ENCODE measurements around the gene PHYH.
"Not testable (repeated sequence)": the region's sequence is repeated elsewhere in the genome, so short reads cannot be mapped to it uniquely, and the experiment has no call there.

The PHYH gene

DNA sequence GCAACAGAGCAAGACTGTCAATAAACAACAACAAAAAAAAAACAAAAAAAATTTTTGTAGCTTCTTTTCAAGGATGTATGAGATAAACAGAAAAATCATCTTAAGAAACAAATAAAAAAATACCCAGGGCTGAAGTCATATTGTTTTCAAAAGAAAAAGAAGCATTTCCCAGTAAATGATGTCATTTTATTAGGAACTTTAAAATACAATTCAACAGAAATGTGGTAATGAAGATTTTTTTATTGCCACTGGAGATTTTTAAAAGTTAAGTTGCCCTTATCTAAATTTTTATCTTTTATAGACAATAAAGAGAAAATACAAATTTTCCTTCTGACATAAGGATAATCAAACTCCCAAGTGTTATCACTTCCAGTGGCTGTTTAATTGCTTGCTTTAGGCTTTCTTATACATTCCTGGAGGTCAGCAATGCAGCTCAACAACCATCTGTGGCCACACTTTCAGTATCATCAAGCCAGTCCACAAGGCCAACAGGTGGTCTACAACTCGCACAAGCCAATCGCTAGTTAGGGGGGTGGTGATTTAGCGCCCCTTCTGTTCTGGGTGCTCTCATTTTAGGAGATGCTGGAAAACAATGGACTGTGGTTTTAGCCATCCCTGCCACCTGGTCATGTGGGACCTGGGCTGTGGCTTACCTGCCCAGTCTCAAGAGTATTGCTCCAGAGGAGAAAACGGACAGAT is 37.4 kb upstream of the PHYH start:
- no peak for DNase-seq (ENCODE audit: low read depth)
- Histone ChIP-seq H3K27me3 (replicated peaks; ENCODE audit: control insufficient read depth, insufficient read depth, low read length) (no peaks in the 10 kb centered on the region), H3K36me3 (ENCODE audit: control insufficient read depth, insufficient read depth, low read length, severe bottlenecking) (peaks cover 21% of the 10 kb centered on the region), H3K9me3 (ENCODE audit: control insufficient read depth, low read length) (no peaks in the 10 kb centered on the region), H3K9ac (ENCODE audit: low read length) (peak overlapping the region; percentile 43), H3K4me1 (ENCODE audit: control insufficient read depth, insufficient read depth, low read length) (peaks cover 30% of the 10 kb centered on the region), H3K4me3 (ENCODE audit: low read length) (no peak overlapping the region)

GRCh38 chr10:13335881-13336280 is 36.0 kb upstream of the PHYH start:
- no peak for DNase-seq (ENCODE audit: low read depth)
- peaks cover 30% of the 10 kb centered on the region for H3K4me1 ChIP-seq (ENCODE audit: control insufficient read depth, insufficient read depth, low read length)
- no peaks in the 10 kb centered on the region for H3K9me3 ChIP-seq (ENCODE audit: control insufficient read depth, low read length)
- peaks cover 32% of the 10 kb centered on the region for H3K36me3 ChIP-seq (ENCODE audit: control insufficient read depth, insufficient read depth, low read length, severe bottlenecking)
- no peak overlapping the region for H3K4me3 ChIP-seq (ENCODE audit: low read length)
- H3K27me3 ChIP-seq (replicated peaks; ENCODE audit: control insufficient read depth, insufficient read depth, low read length) = no peaks in the 10 kb centered on the region
- no peak overlapping the region for H3K9ac ChIP-seq (ENCODE audit: low read length)

- Histone ChIP-seq H3K9me3 (ENCODE audit: control insufficient read depth, low read length) (no peaks in the 10 kb centered on the region), H3K9ac (ENCODE audit: low read length) (no peak overlapping the region), H3K36me3 (ENCODE audit: control insufficient read depth, insufficient read depth, low read length, severe bottlenecking) (peaks cover 38% of the 10 kb centered on the region), H3K4me1 (ENCODE audit: control insufficient read depth, insufficient read depth, low read length) (peaks cover 22% of the 10 kb centered on the region), H3K4me3 (ENCODE audit: low read length) (no peak overlapping the region), H3K27me3 (replicated peaks; ENCODE audit: control insufficient read depth, insufficient read depth, low read length) (no peaks in the 10 kb centered on the region)
- DNase-seq (ENCODE audit: low read depth) = no peak
Measured at GRCh38 chr10:13334556-13334955, 34.7 kb upstream of the PHYH start.

DNA sequence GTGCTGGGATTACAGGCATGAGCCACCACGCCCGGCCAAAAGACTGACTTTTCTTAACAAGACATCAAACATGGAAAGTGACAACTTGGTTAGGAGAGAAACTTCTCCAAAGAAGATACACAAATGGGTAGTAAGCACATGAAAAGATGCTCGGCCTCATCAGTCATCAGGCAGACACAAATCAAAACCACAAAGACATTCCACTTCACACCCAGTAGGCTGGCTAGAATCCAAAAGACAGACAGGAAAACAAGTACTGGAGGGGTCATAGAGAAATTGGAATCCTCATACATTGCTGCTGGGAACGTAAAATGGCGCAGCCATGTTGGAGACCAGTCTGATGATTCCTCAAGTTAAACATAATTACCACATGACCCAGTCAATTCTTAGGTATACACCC is 31.8 kb upstream of the PHYH start:
- Histone ChIP-seq H3K9me3 (ENCODE audit: control insufficient read depth, low read length) (no peaks in the 10 kb centered on the region), H3K4me1 (ENCODE audit: control insufficient read depth, insufficient read depth, low read length) (no peaks in the 10 kb centered on the region), H3K36me3 (ENCODE audit: control insufficient read depth, insufficient read depth, low read length, severe bottlenecking) (peaks cover 64% of the 10 kb centered on the region), H3K9ac (ENCODE audit: low read length) (no peak overlapping the region), H3K4me3 (ENCODE audit: low read length) (no peak overlapping the region), H3K27me3 (replicated peaks; ENCODE audit: control insufficient read depth, insufficient read depth, low read length) (no peaks in the 10 kb centered on the region)
- no peak for DNase-seq (ENCODE audit: low read depth)

- H3K27me3 ChIP-seq (replicated peaks; ENCODE audit: control insufficient read depth, insufficient read depth, low read length); H3K9me3 ChIP-seq (ENCODE audit: control insufficient read depth, low read length); H3K4me1 ChIP-seq (ENCODE audit: control insufficient read depth, insufficient read depth, low read length); H3K9ac ChIP-seq (ENCODE audit: low read length); H3K4me3 ChIP-seq (ENCODE audit: low read length); DNase-seq (ENCODE audit: low read depth): not testable (repeated sequence)
- H3K36me3 ChIP-seq (ENCODE audit: control insufficient read depth, insufficient read depth, low read length, severe bottlenecking) = peaks cover 71% of the 10 kb centered on the region
Measured at GRCh38 chr10:13330980-13331379, 31.1 kb upstream of the PHYH start.

DNA sequence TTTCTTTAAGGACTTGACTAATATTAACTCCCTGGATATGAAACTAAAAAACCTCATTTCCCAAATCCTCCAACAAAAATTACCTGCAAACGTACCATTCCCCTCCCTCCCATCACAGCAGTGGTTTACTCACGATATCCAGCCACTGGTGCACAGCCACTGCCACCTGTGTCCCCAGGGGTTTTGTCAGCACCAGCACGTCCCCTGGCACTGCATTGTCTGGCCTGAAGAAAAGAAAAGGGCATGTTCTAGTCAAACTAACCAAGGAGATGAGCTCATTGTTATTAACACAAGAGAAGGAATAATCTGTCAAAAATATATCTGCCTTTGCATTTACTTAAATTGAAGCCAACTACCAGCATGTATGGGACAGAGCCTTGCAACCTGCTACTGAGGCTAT is 29.7 kb upstream of the PHYH start:
- Histone ChIP-seq H3K27me3 (replicated peaks; ENCODE audit: control insufficient read depth, insufficient read depth, low read length) (no peaks in the 10 kb centered on the region), H3K9ac (ENCODE audit: low read length) (no peak overlapping the region), H3K4me1 (ENCODE audit: control insufficient read depth, insufficient read depth, low read length) (no peaks in the 10 kb centered on the region), H3K9me3 (ENCODE audit: control insufficient read depth, low read length) (no peaks in the 10 kb centered on the region), H3K36me3 (ENCODE audit: control insufficient read depth, insufficient read depth, low read length, severe bottlenecking) (peaks cover 75% of the 10 kb centered on the region), H3K4me3 (ENCODE audit: low read length) (no peak overlapping the region)
- no peak for DNase-seq (ENCODE audit: low read depth)

DNA sequence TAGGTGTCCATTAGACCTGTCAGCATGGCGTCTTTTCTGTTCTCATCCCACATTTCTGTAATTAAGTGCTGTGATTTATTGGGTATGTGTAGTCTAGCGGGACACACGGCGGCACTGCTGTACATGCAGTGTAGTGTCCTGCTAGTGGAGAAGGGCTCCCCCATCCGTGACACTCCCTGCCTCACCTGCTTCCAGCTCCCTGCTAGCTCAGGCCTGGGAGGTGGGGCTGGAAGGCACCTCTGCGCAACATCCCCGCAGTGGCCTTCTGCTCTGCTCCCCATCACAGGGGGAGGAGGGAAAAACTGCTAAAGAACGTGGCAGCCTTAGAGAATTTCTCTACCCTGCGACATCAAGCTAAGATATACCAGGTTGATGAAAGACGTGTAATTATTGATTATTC is 28.7 kb upstream of the PHYH start:
- no peak for DNase-seq (ENCODE audit: low read depth)
- Histone ChIP-seq H3K9ac (ENCODE audit: low read length) (no peak overlapping the region), H3K9me3 (ENCODE audit: control insufficient read depth, low read length) (no peaks in the 10 kb centered on the region), H3K4me3 (ENCODE audit: low read length) (no peak overlapping the region), H3K27me3 (replicated peaks; ENCODE audit: control insufficient read depth, insufficient read depth, low read length) (no peaks in the 10 kb centered on the region), H3K36me3 (ENCODE audit: control insufficient read depth, insufficient read depth, low read length, severe bottlenecking) (peaks cover 78% of the 10 kb centered on the region), H3K4me1 (ENCODE audit: control insufficient read depth, insufficient read depth, low read length) (no peaks in the 10 kb centered on the region)

DNA sequence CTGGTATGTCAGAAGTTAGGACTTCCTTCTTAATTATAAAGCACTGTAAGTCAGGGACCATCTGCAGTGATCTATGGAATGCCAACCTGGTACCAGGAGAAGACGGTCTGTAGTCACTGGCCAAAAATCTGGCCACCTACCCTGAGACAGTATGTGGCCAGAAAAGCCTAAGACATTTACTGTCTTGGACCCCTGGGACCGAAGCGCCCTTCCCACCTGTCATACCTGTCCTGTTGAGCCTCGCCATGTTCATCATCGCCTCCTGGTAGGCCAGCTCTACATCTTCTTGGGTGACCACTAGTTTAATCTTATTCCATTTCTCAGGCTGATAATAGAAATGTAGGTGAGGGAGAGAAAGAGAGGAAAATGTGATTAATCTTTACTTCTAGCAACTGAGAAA is 28.3 kb upstream of the PHYH start:
- H3K36me3 ChIP-seq (ENCODE audit: control insufficient read depth, insufficient read depth, low read length, severe bottlenecking) = peaks cover 75% of the 10 kb centered on the region

DNA sequence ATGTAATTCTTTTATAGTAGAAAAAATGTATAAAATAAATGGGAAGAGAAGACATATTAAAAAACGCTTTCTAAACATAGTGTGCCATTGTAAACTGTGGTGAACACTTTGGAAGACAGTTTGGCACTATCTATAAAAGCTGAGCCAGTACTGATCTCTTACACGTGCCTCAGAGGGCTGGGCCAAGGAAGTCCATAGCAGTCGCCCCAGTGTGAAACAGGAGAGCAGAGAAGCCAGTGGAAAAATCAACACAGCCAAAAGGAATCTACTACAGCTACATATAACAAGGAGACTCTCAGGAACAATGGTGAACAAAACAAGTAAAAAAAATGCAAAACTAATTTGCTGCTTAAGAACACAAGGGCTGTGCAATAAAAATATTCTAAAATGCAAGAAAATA is 27.7 kb upstream of the PHYH start:
- no peaks in the 10 kb centered on the region for H3K27me3 ChIP-seq (replicated peaks; ENCODE audit: control insufficient read depth, insufficient read depth, low read length)
- no peak for DNase-seq (ENCODE audit: low read depth)
- H3K4me3 ChIP-seq (ENCODE audit: low read length) = no peak overlapping the region
- H3K36me3 ChIP-seq (ENCODE audit: control insufficient read depth, insufficient read depth, low read length, severe bottlenecking) = peaks cover 77% of the 10 kb centered on the region
- no peak overlapping the region for H3K9ac ChIP-seq (ENCODE audit: low read length)
- no peaks in the 10 kb centered on the region for H3K9me3 ChIP-seq (ENCODE audit: control insufficient read depth, low read length)
- H3K4me1 ChIP-seq (ENCODE audit: control insufficient read depth, insufficient read depth, low read length) = no peaks in the 10 kb centered on the region

More for the DNA sequence above, 28.3 kb upstream of the PHYH start:
- Histone ChIP-seq H3K27me3 (replicated peaks; ENCODE audit: control insufficient read depth, insufficient read depth, low read length) (no peaks in the 10 kb centered on the region), H3K9me3 (ENCODE audit: control insufficient read depth, low read length) (no peaks in the 10 kb centered on the region), H3K4me1 (ENCODE audit: control insufficient read depth, insufficient read depth, low read length) (no peaks in the 10 kb centered on the region), H3K4me3 (ENCODE audit: low read length) (no peak overlapping the region), H3K9ac (ENCODE audit: low read length) (no peak overlapping the region)
- no peak for DNase-seq (ENCODE audit: low read depth)

GRCh38 chr10:13322615-13323148 is 22.8 kb upstream of the PHYH start:
- Histone ChIP-seq H3K27me3 (replicated peaks; ENCODE audit: control insufficient read depth, insufficient read depth, low read length) (no peaks in the 10 kb centered on the region), H3K9me3 (ENCODE audit: control insufficient read depth, low read length) (no peaks in the 10 kb centered on the region), H3K4me3 (ENCODE audit: low read length) (no peak overlapping the region), H3K4me1 (ENCODE audit: control insufficient read depth, insufficient read depth, low read length) (no peaks in the 10 kb centered on the region), H3K9ac (ENCODE audit: low read length) (no peak overlapping the region), H3K36me3 (ENCODE audit: control insufficient read depth, insufficient read depth, low read length, severe bottlenecking) (peaks cover 74% of the 10 kb centered on the region)
- DNase-seq (ENCODE audit: low read depth) = no peak

DNA sequence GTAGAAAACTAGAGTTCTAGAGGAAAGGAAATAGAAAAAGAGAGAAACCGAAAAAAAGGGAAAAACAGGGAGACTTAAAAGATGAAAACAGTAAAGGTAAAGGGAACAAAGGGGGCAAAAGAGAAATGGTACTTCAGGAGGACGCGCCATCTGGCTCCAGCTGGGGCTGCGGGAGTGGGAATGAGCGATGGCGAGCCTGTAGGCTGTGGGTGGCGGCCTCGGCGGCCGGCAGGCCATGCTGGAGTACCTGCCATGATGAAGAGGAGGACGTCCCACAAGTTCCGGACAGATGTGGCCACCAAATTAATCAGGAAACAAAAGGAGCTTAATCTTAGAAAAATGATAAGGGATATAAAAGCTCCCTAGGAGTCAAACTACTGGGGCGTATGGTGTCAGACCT is 21.7 kb upstream of the PHYH start:
- no peak overlapping the region for H3K9ac ChIP-seq (ENCODE audit: low read length)
- no peaks in the 10 kb centered on the region for H3K27me3 ChIP-seq (replicated peaks; ENCODE audit: control insufficient read depth, insufficient read depth, low read length)
- H3K4me1 ChIP-seq (ENCODE audit: control insufficient read depth, insufficient read depth, low read length) = no peaks in the 10 kb centered on the region
- no peaks in the 10 kb centered on the region for H3K9me3 ChIP-seq (ENCODE audit: control insufficient read depth, low read length)
- H3K4me3 ChIP-seq (ENCODE audit: low read length) = no peak overlapping the region
- H3K36me3 ChIP-seq (ENCODE audit: control insufficient read depth, insufficient read depth, low read length, severe bottlenecking) = peaks cover 64% of the 10 kb centered on the region
- DNase-seq (ENCODE audit: low read depth) = no peak

- Histone ChIP-seq H3K4me3 (ENCODE audit: low read length) (no peak overlapping the region), H3K9me3 (ENCODE audit: control insufficient read depth, low read length) (no peaks in the 10 kb centered on the region), H3K9ac (ENCODE audit: low read length) (no peak overlapping the region), H3K36me3 (ENCODE audit: control insufficient read depth, insufficient read depth, low read length, severe bottlenecking) (peaks cover 44% of the 10 kb centered on the region), H3K27me3 (replicated peaks; ENCODE audit: control insufficient read depth, insufficient read depth, low read length) (no peaks in the 10 kb centered on the region), H3K4me1 (ENCODE audit: control insufficient read depth, insufficient read depth, low read length) (no peaks in the 10 kb centered on the region)
- DNase-seq (ENCODE audit: low read depth) = no peak
Measured at GRCh38 chr10:13319166-13319565, 19.3 kb upstream of the PHYH start.
